ENCODE results near the gene SLC2A13. TPM values are rescaled to one million over a fixed set of nuclear protein-coding genes. Genes with fewer than 3 reads are reported as not detected.

Gene SLC2A13
- total RNA-seq, 1 experiment from 2014 or later: 15.3 TPM

GRCh38 chr12:40033242-40033630, 72.6 kb downstream of the SLC2A13 start:
- H3K4me1 Mint-ChIP-seq: peaks cover 64% of the 10 kb centered on the region
- no peaks in the 10 kb centered on the region for H3K27me3 Mint-ChIP-seq (ENCODE audit: low read depth)
- POLR2A ChIA-PET: interaction anchor here (1.4 kb wide), 1 partner anchor 73 kb away, joined by 3 read pairs; the partner anchor contains the start of gene SLC2A13
- no peaks in the 10 kb centered on the region for H3K9me3 Mint-ChIP-seq
- H3K4me3 Mint-ChIP-seq: peak overlapping the region; percentile 3; the same call in 1 of the 2 replicates
- peak; percentile 17 for DNase-seq (ENCODE audit: low spot score)
- H3K36me3 Mint-ChIP-seq: peaks cover 2% of the 10 kb centered on the region
- TF ChIP-seq CTCF (IDR thresholded peaks at IDR 0.05) (no peak), GRHL2 (CRISPR knock-in tag; IDR thresholded peaks at IDR 0.05; ENCODE audit: insufficient replicate concordance, severe bottlenecking) (no peak), FOXP4 (CRISPR knock-in tag; IDR thresholded peaks at IDR 0.05) (no peak)
- ATAC-seq: peak; percentile 52
- CTCF ChIA-PET: interaction anchor here (3.9 kb wide), 1 partner anchor 22 kb away, joined by 31 read pairs; no protein-coding TSS in a partner anchor
- no peak overlapping the region for H3K27ac Mint-ChIP-seq

- ATAC-seq: peak; percentile 90
Measured at GRCh38 chr12:40032433-40033241, 73.2 kb downstream of the SLC2A13 start.

DNA sequence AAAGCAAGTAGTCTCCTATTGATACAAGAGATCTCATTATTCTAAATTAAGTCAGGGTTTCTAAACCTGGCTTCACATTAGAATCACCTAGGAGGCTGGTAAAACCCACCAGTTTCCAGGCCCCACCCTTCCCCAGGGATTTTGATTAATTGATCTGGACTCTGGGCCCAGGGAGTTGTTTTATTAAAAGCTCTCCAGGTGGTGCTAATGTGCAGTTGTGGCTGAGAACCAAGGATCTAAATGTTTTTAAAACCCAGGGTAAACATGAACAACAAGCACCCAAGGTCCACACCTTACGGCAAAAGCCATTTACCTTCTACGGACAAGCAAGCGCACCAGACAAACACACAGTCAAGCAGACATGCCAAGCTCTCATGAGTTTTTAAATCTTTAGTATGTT, 73.9 kb downstream of the SLC2A13 start:
- Mint-ChIP-seq H3K4me3 (no peak overlapping the region), H3K27me3 (ENCODE audit: low read depth) (no peaks in the 10 kb centered on the region), H3K4me1 (peaks cover 65% of the 10 kb centered on the region), H3K9me3 (no peaks in the 10 kb centered on the region), H3K27ac (peak overlapping the region; percentile 89), H3K36me3 (peaks cover 11% of the 10 kb centered on the region)
- POLR2A ChIA-PET: no interaction called here
- CTCF ChIA-PET: interaction anchor here (0.8 to 3.9 kb wide), 5 partner anchors 10 to 279 kb away, joined by 3 to 31 read pairs (median 4); no protein-coding TSS in a partner anchor
- no peak for DNase-seq (ENCODE audit: low spot score)
- ATAC-seq: peak; percentile 9; the same call in 1 of the 2 replicates
- TF ChIP-seq JAZF1 (CRISPR knock-in tag; IDR thresholded peaks at IDR 0.05) (no peak), KAT7 (CRISPR knock-in tag; IDR thresholded peaks at IDR 0.05; ENCODE audit: borderline replicate concordance) (no peak), JUN (CRISPR knock-in tag; IDR thresholded peaks at IDR 0.05) (no peak), ZNF232 (CRISPR knock-in tag; IDR thresholded peaks at IDR 0.05) (no peak), ZNF671 (CRISPR knock-in tag; IDR thresholded peaks at IDR 0.05) (no peak), NR1H2 (CRISPR knock-in tag; IDR thresholded peaks at IDR 0.05) (no peak), AR (CRISPR knock-in tag; IDR thresholded peaks at IDR 0.05) (no peak), EMX1 (CRISPR knock-in tag; IDR thresholded peaks at IDR 0.05) (no peak), FOXP1 (CRISPR knock-in tag; IDR thresholded peaks at IDR 0.05; ENCODE audit: borderline replicate concordance) (no peak), ZNF512 (CRISPR knock-in tag; IDR thresholded peaks at IDR 0.05; ENCODE audit: borderline replicate concordance) (no peak)
- TF ChIP-seq, protein P1, sequence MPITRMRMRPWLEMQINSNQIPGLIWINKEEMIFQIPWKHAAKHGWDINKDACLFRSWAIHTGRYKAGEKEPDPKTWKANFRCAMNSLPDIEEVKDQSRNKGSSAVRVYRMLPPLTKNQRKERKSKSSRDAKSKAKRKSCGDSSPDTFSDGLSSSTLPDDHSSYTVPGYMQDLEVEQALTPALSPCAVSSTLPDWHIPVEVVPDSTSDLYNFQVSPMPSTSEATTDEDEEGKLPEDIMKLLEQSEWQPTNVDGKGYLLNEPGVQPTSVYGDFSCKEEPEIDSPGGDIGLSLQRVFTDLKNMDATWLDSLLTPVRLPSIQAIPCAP (CRISPR knock-in tag; IDR thresholded peaks at IDR 0.05): no peak
- TF ChIP-seq, protein P2, sequence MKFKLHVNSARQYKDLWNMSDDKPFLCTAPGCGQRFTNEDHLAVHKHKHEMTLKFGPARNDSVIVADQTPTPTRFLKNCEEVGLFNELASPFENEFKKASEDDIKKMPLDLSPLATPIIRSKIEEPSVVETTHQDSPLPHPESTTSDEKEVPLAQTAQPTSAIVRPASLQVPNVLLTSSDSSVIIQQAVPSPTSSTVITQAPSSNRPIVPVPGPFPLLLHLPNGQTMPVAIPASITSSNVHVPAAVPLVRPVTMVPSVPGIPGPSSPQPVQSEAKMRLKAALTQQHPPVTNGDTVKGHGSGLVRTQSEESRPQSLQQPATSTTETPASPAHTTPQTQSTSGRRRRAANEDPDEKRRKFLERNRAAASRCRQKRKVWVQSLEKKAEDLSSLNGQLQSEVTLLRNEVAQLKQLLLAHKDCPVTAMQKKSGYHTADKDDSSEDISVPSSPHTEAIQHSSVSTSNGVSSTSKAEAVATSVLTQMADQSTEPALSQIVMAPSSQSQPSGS (CRISPR knock-in tag; IDR thresholded peaks at IDR 0.05; ENCODE audit: borderline replicate concordance, low read depth): no peak

More at GRCh38 chr12:40032433-40033241, 73.2 kb downstream of the SLC2A13 start:
- H3K27ac Mint-ChIP-seq: peak overlapping the region; percentile 89
- TF ChIP-seq TEAD1 (CRISPR knock-in tag; IDR thresholded peaks at IDR 0.05) (peak; percentile 45; the same call in 1 of the 2 replicates), ZNF423 (CRISPR knock-in tag; IDR thresholded peaks at IDR 0.05) (peak; percentile 76), CREM (CRISPR knock-in tag; IDR thresholded peaks at IDR 0.05) (no peak), TCF7 (CRISPR knock-in tag; IDR thresholded peaks at IDR 0.05; ENCODE audit: low read depth) (no peak), ZNF138 (CRISPR knock-in tag; conservative IDR thresholded peaks at IDR 0.05) (no peak)
- H3K4me3 Mint-ChIP-seq: no peak overlapping the region
- peaks cover 65% of the 10 kb centered on the region for H3K4me1 Mint-ChIP-seq
- no peaks in the 10 kb centered on the region for H3K27me3 Mint-ChIP-seq (ENCODE audit: low read depth)
- peak; percentile 62 for DNase-seq (ENCODE audit: low spot score)
- peaks cover 5% of the 10 kb centered on the region for H3K36me3 Mint-ChIP-seq
- ChIA-PET CTCF (interaction anchor here (0.8 to 3.9 kb wide), 5 partner anchors 10 to 280 kb away, joined by 3 to 31 read pairs (median 4); no protein-coding TSS in a partner anchor), POLR2A (interaction anchor here (1.4 kb wide), 1 partner anchor 73 kb away, joined by 3 read pairs; the partner anchor contains the start of gene SLC2A13)
- no peaks in the 10 kb centered on the region for H3K9me3 Mint-ChIP-seq
